ENCODE measurements around the gene STRA8.

Gene STRA8, protein sequence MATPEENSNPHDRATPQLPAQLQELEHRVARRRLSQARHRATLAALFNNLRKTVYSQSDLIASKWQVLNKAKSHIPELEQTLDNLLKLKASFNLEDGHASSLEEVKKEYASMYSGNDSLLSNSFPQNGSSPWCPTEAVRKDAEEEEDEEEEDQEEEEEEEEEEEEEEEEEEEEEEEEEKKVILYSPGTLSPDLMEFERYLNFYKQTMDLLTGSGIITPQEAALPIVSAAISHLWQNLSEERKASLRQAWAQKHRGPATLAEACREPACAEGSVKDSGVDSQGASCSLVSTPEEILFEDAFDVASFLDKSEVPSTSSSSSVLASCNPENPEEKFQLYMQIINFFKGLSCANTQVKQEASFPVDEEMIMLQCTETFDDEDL
- total RNA-seq: 0 to 0.06 (median 0) reads per million in 9 experiments

DNA sequence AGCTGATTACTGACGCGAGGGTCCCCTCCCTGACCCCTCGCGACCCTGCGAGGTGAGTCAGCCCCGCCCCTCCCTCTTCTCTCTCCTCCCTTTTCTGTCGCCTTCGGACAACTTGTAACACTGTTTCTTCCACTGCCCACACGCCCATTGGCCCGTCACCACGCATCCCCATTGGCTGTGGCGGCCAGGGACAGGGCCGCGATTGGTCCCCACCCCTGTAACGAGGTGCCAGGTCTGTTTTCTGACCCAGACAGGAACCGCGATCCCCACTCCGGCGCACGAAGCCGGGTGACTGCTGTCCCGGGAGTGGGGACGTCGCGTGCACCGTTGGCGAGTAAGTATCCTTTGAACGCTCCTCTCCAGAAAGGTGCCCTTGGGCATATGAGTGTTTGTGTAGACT is at the start of gene STRA8:
Gene STRA8 (plus strand): TSS at position 269 of the 400 bp plus-strand sequence. CDS start 6,687 bp downstream, outside the sequence.
- Mint-ChIP-seq H3K4me3 (no peak within 1 kb of the TSS), H3K36me3 (ENCODE audit: insufficient read depth) (no peaks in the 10 kb centered on the region), H3K27me3 (peaks cover 0 to 9% of the 10 kb centered on the region in 2 donors), H3K27ac (no peak within 1 kb of the TSS), H3K9me3 (no peaks in the 10 kb centered on the region), H3K4me1 (ENCODE audit: low read depth in 2 of 2) (peaks cover 0 to 4% of the 10 kb centered on the region in 2 donors)
- ATAC-seq (replicated peaks): no peak
- DNase-seq: no peak

DNA sequence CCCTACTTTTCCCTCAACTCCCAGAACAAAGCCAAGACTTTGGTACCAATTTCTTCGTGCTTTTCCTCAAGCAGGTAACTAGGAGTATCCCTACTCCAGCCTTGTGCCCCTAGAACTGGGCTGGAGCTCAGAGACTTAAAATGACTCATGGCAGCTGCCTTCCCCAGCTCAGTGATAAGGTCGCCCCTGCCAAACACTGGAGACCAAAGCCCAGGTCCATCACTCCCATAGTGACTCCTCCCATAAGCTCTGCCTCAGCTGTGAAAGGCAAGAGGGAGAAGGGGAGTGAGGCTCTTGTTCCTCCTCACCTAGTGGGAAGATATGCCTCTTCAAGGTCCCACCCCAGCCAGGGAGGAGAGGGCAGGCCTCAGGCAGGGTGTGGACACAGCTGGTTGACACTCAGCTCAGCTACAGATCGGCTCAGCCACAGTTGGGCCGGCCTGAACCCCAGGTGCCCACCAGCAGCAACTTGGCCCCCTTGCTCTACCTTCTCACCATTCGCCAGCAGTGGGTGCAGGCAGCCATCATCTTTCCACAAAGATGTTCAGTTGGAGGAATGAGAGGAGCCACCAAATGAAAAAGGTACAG is 49.3 kb upstream of the STRA8 start:
- no peak for ATAC-seq (replicated peaks)
- Mint-ChIP-seq H3K9me3 (peaks cover 0 to 4% of the 10 kb centered on the region in 2 donors), H3K27me3 (no peaks in the 10 kb centered on the region), H3K4me1 (ENCODE audit: low read depth in 2 of 2) (no peaks in the 10 kb centered on the region), H3K4me3 (no peak overlapping the region), H3K27ac (no peak overlapping the region), H3K36me3 (ENCODE audit: insufficient read depth) (peaks cover 41% of the 10 kb centered on the region)
- no peak for DNase-seq

DNA sequence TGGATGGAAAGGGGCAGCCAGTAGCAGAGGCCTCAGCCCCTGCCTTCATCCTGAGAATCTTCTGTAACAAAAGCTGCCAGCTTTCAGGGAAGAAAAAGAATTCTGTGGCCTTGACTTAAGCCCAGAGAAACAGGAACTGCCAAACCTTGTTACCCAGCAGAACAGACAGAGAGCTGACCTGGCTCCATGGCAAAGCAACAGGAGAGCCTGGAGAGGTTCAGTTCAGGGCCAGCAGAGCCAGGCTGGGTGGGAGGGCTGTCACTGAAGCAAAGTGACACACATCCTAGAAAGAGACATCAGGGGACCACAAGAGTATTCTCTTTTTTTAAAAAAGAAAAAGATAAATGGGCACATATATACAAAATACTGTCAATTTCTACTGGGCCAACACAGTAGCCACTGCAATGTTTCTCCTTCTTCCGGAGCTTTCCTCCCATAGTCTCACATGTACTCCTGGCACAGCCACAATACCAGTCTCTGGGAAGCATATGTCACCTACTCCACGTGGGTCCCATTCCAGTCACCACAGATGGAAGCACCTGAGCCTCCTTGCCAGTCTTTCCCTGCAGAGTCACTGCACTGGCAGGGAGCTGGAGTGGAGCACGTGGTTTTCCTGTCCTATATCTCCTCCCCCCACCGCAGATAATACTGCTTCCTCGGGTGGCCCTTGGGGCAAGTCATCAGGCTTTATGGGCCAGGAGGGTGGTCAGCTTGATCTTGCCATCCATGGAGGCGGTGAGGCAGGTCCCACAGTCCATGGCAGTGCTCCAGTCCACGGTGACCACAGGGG is 48.0 kb upstream of the STRA8 start:
- peak overlapping the region; percentile 35 to 60 for H3K27ac Mint-ChIP-seq
- DNase-seq (no peak), ATAC-seq (replicated peaks) (no peak)
- H3K9me3 Mint-ChIP-seq: peaks cover 0 to 4% of the 10 kb centered on the region in 2 donors
- no peaks in the 10 kb centered on the region for H3K27me3 Mint-ChIP-seq
- H3K4me1 Mint-ChIP-seq (ENCODE audit: low read depth in 2 of 2): no peaks in the 10 kb centered on the region
- peaks cover 54% of the 10 kb centered on the region for H3K36me3 Mint-ChIP-seq (ENCODE audit: insufficient read depth)
- H3K4me3 Mint-ChIP-seq: no peak overlapping the region

DNA sequence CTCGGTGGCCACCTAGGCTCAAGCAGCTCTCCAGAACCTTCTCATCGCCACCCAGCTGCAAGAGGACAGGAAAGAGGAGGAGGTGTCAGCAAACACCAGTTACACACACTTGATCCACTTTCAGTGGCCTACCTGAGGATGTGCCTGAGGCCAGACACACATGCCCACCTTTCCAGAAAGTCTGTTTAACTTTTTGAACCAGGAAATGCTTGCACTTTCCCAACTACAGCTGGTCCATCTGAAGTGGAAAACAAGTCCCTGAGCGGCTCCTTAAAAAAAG is 47.4 kb upstream of the STRA8 start:
- ATAC-seq (replicated peaks) (no peak), DNase-seq (no peak)
- Mint-ChIP-seq H3K4me1 (ENCODE audit: low read depth in 2 of 2) (no peaks in the 10 kb centered on the region), H3K4me3 (no peak overlapping the region), H3K9me3 (peaks cover 0 to 4% of the 10 kb centered on the region in 2 donors), H3K27me3 (no peaks in the 10 kb centered on the region), H3K36me3 (ENCODE audit: insufficient read depth) (peaks cover 55% of the 10 kb centered on the region), H3K27ac (peak overlapping the region in 1 of 2 donors; percentile 35)

DNA sequence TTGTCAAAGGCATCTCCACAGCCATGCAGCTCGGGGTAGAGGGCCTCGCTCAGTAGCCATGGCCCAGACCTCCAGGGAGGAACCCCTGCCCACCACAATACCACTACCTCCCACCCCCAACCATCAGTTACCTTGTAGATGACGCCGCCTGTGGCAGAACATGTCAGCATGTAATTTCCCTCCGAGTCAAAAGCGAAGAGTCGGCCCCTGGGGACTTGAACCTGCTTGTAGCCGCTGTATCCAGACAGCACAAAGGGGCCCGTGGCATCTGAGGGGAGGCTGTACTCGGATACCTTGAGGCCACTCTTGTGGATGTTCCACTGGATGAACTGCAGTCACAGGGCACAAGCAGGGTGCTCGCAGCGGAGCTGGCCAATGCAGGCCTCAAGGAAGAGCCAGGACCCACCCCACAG is 46.8 kb upstream of the STRA8 start:
- Mint-ChIP-seq H3K27me3 (no peaks in the 10 kb centered on the region), H3K4me1 (ENCODE audit: low read depth in 2 of 2) (no peaks in the 10 kb centered on the region), H3K36me3 (ENCODE audit: insufficient read depth) (peaks cover 57% of the 10 kb centered on the region), H3K27ac (no peak overlapping the region), H3K9me3 (peaks cover 0 to 4% of the 10 kb centered on the region in 2 donors), H3K4me3 (no peak overlapping the region)
- no peak for ATAC-seq (replicated peaks)
- DNase-seq: no peak

DNA sequence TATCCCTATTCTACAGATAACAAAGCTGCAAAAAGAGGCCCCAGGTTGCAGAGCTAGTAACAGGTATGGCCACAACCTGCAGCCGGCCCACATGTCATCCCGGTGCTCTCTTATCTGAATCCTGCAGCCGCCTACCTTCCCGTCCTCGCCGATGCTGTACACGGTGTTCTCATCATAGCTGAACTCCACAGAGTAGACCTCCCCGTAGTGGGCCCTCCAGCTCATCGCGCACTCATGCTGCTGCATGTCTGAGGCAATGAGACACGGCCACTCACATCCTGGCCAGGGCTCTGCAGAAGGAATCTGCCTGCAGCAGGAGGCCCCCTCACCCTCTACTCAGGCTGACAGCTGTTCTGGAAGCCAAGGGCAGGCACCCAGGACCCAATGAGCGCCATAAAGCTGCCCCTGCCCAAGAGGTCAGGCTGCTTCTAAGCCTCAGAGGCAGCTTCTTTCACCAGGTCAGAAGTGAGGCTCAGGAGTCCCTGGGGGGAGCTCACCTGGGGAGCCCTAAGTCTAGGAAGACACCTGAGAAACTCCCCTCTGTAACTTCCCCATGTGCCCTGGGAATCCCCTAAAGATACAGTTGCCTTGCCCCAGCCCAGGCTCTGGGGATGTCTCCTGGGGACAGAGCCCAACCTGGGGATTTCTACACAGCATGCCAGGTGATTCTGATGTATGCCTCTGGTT is 45.2 kb upstream of the STRA8 start:
- H3K9me3 Mint-ChIP-seq: no peaks in the 10 kb centered on the region
- no peak for DNase-seq
- no peak for ATAC-seq (replicated peaks)
- no peaks in the 10 kb centered on the region for H3K27me3 Mint-ChIP-seq
- H3K36me3 Mint-ChIP-seq (ENCODE audit: insufficient read depth): peaks cover 56% of the 10 kb centered on the region
- H3K27ac Mint-ChIP-seq: peak overlapping the region in 1 of 2 donors; percentile 70
- H3K4me1 Mint-ChIP-seq (ENCODE audit: low read depth in 2 of 2): no peaks in the 10 kb centered on the region
- no peak overlapping the region for H3K4me3 Mint-ChIP-seq

DNA sequence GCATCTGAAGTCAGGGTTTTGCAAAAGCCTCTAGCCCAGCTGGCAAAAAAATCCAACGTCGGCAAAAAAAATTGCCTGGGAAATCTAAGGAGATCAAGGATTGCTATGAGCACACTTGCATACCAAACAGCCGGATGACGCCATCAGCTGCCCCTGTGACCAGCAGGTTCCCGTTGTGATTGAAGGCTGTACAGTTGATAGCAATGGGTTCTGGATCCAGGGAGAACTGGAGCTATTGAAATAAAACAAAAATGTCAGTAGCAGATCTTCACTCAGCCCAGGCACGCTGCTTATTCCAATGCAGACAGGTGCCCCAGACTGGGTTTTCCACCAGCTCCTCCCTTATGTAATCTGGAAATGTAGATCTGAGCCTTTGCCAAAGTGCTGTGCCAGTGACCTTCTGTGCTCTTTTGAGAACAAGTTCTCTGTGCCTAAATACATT is 44.4 kb upstream of the STRA8 start:
- ATAC-seq (replicated peaks) (no peak), DNase-seq (no peak)
- Mint-ChIP-seq H3K4me3 (no peak overlapping the region), H3K4me1 (ENCODE audit: low read depth in 2 of 2) (no peaks in the 10 kb centered on the region), H3K9me3 (no peaks in the 10 kb centered on the region), H3K27ac (peak overlapping the region in 1 of 2 donors; percentile 42), H3K27me3 (no peaks in the 10 kb centered on the region), H3K36me3 (ENCODE audit: insufficient read depth) (peaks cover 59% of the 10 kb centered on the region)

DNA sequence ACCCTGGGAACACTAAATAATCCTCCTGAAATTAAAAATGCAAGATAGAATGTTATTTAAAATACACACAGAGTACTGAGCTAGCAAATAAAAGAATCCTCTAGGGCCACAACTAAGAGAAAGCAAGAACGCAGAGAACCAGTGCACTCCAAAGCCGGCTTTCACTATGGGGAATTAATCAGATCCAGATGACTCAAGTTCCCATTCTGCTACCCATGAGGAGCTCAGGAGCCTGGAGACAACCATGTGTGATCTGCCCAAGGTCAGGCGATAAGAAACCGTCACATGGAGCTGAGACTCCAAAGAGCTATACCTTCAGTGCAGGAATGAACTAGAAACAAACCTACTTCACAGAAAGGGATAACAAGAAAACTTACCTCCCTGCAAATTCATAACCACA is 43.7 kb upstream of the STRA8 start:
- Mint-ChIP-seq H3K9me3 (no peaks in the 10 kb centered on the region), H3K27ac (peak overlapping the region in 1 of 2 donors; percentile 42)

DNA sequence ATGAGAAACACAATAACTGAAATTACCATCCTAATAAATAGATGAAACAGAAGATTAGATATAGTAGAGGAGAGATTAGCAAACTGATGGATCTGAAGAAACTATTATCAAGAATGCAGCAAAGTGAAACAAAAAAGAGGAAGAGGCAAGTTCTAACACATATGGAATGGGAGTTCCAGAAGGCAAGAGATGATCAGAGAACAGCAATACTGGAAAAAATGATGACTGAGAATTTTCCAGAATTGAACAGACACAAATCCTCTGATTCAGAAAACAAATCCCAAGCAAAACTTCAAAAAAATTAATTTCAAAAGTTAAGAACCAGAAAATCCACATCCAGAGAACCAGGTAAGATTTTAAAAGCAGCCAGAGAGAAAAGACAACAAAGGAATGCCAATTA is 42.9 kb upstream of the STRA8 start:
- no peaks in the 10 kb centered on the region for H3K4me1 Mint-ChIP-seq (ENCODE audit: low read depth in 2 of 2)
- peaks cover 61% of the 10 kb centered on the region for H3K36me3 Mint-ChIP-seq (ENCODE audit: insufficient read depth)
- DNase-seq: no peak
- H3K27me3 Mint-ChIP-seq: no peaks in the 10 kb centered on the region
- ATAC-seq (replicated peaks): no peak
- no peak overlapping the region for H3K27ac Mint-ChIP-seq
- no peak overlapping the region for H3K4me3 Mint-ChIP-seq
- no peaks in the 10 kb centered on the region for H3K9me3 Mint-ChIP-seq

More for the DNA sequence above, 43.7 kb upstream of the STRA8 start:
- Mint-ChIP-seq H3K4me3 (no peak overlapping the region), H3K4me1 (ENCODE audit: low read depth in 2 of 2) (no peaks in the 10 kb centered on the region), H3K27me3 (no peaks in the 10 kb centered on the region), H3K36me3 (ENCODE audit: insufficient read depth) (peaks cover 62% of the 10 kb centered on the region)
- ATAC-seq (replicated peaks) (no peak), DNase-seq (no peak)

DNA sequence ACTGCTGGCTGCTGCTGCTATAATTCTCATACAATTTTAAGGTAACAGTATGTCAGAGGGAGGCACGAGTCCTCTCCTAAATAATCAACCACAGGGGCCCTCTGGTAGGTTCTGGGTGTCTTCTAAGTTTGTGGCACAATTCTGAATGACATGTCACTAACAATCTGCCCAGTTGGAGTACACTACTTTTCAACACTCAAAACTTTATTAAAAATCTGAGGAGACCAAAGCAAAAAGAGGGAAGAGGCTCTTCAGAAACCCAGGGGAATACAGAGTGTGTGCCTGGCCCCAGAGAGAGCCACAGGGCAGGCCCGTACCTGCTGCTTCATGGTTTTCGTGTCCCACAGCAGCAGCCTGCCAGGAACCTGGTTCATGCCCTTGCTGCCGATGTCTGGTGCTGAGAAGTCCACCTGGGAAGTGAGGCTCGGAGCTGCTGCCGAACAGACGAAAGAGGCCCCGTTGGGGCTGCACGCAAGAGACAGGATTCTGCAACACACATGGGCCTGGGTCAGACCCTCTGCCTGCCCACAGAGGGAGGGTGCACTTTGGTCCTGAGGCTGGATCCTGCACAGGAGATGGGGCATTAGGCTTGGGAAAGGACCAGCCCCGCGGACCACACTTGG is 40.6 kb upstream of the STRA8 start:
- no peak for ATAC-seq (replicated peaks)
- H3K4me3 Mint-ChIP-seq: no peak overlapping the region

DNA sequence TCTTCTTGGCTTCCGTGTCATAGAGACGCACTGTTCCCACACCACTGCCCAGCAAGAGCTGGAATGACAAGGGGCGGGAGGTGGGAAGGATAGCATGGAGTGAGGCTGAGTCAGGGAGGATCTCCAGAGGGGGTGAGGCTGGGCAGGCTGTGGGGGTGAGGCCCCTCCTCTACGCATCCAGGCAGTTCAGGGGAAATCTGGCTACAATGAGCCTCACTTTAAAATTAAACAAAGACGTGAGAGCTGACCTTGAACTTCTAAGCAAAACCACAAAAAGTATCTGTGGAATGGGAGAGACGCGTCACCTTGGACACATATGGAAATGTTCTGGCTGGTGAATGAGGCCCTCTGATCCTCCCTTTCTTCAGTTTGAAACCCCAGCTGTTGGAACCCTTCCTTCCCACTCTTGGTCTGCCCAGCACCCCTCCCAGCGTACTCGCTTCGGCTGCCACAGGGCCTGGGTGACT is 40.0 kb upstream of the STRA8 start:
- Mint-ChIP-seq H3K4me3 (no peak overlapping the region), H3K27ac (peak overlapping the region in 1 of 2 donors; percentile 30), H3K9me3 (no peaks in the 10 kb centered on the region), H3K27me3 (no peaks in the 10 kb centered on the region), H3K36me3 (ENCODE audit: insufficient read depth) (peaks cover 52% of the 10 kb centered on the region), H3K4me1 (ENCODE audit: low read depth in 2 of 2) (no peaks in the 10 kb centered on the region)
- ATAC-seq (replicated peaks): no peak
- no peak for DNase-seq

More for the DNA sequence above, 40.6 kb upstream of the STRA8 start:
- Mint-ChIP-seq H3K27ac (peak overlapping the region; percentile 33 to 51), H3K27me3 (no peaks in the 10 kb centered on the region), H3K4me1 (ENCODE audit: low read depth in 2 of 2) (no peaks in the 10 kb centered on the region), H3K9me3 (no peaks in the 10 kb centered on the region), H3K36me3 (ENCODE audit: insufficient read depth) (peaks cover 58% of the 10 kb centered on the region)
- DNase-seq: no peak

DNA sequence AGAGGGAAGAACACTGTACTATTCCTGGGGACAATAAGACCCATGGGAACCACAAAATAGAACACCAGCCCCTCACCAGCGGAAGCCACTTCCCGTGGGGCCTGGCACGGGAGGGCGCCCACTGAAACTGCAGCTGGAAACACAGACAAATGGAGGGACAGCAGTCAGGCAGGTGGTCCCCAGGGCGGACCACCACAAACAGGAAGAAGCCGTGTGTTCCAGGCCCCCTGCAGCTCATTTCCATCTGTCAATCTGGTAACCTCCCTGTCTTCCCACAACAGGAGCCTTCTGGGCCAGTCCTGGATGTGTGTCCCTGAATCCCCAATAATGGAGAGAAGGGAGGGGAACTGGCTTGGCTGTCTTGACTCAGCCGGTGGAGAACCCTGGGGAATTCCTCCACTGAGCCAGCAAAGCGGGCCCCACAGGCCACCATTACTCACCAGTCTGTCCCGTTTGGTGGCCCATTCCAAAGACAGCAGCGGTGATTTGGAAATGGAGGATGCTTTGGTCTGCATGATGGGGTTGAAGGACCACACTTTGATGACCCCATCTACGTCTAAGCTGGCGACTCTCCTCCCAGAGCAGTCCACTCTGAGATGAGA is 39.0 kb upstream of the STRA8 start:
- Mint-ChIP-seq H3K4me1 (ENCODE audit: low read depth in 2 of 2) (peaks cover 0 to 2% of the 10 kb centered on the region in 2 donors), H3K36me3 (ENCODE audit: insufficient read depth) (peaks cover 54% of the 10 kb centered on the region), H3K27me3 (no peaks in the 10 kb centered on the region), H3K27ac (peak overlapping the region in 1 of 2 donors; percentile 30), H3K4me3 (no peak overlapping the region), H3K9me3 (no peaks in the 10 kb centered on the region)
- ATAC-seq (replicated peaks): no peak
- DNase-seq: no peak
